ENCODE results near the gene SLAMF9.

DNA sequence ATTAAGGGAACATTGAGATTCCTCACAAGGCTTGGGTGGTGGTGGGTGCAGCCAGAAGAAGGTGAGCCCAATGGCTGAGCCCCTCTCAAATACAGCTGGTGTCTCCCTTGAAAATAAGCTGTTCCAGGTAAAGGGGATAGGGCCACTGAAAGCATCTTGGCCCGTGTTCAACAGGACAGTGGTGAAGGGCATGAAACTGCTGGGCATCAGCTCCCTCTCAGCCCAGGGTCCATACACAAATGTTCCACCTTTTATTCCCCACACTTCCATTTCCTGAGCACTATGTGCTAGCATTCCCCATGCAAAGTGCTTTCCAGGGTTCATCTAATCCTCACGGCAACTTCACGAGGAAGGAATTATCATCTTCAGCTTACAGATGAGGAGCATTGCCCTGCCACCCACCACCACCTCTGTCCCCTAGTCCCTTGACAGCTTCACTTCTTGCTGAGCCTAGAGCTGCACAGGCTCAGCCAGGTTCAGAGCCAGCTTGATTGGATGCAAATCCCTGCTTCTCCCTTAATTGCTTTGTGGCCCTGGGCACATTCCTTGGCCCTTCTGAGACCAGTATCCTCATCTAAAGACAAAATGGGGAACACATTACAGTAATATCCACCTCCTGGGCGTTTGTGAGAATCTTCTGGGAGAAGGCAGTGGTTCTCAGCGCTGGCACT, 38.3 kb downstream of the SLAMF9 start:
- TF ChIP-seq, protein P1, sequence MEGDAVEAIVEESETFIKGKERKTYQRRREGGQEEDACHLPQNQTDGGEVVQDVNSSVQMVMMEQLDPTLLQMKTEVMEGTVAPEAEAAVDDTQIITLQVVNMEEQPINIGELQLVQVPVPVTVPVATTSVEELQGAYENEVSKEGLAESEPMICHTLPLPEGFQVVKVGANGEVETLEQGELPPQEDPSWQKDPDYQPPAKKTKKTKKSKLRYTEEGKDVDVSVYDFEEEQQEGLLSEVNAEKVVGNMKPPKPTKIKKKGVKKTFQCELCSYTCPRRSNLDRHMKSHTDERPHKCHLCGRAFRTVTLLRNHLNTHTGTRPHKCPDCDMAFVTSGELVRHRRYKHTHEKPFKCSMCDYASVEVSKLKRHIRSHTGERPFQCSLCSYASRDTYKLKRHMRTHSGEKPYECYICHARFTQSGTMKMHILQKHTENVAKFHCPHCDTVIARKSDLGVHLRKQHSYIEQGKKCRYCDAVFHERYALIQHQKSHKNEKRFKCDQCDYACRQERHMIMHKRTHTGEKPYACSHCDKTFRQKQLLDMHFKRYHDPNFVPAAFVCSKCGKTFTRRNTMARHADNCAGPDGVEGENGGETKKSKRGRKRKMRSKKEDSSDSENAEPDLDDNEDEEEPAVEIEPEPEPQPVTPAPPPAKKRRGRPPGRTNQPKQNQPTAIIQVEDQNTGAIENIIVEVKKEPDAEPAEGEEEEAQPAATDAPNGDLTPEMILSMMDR (IDR thresholded peaks at IDR 0.05) = no peak
- TF ChIP-seq POLR2AphosphoS5 (IDR thresholded peaks at IDR 0.05; ENCODE audit: low read depth, low read length) = no peak
- TF ChIP-seq, protein P2, sequence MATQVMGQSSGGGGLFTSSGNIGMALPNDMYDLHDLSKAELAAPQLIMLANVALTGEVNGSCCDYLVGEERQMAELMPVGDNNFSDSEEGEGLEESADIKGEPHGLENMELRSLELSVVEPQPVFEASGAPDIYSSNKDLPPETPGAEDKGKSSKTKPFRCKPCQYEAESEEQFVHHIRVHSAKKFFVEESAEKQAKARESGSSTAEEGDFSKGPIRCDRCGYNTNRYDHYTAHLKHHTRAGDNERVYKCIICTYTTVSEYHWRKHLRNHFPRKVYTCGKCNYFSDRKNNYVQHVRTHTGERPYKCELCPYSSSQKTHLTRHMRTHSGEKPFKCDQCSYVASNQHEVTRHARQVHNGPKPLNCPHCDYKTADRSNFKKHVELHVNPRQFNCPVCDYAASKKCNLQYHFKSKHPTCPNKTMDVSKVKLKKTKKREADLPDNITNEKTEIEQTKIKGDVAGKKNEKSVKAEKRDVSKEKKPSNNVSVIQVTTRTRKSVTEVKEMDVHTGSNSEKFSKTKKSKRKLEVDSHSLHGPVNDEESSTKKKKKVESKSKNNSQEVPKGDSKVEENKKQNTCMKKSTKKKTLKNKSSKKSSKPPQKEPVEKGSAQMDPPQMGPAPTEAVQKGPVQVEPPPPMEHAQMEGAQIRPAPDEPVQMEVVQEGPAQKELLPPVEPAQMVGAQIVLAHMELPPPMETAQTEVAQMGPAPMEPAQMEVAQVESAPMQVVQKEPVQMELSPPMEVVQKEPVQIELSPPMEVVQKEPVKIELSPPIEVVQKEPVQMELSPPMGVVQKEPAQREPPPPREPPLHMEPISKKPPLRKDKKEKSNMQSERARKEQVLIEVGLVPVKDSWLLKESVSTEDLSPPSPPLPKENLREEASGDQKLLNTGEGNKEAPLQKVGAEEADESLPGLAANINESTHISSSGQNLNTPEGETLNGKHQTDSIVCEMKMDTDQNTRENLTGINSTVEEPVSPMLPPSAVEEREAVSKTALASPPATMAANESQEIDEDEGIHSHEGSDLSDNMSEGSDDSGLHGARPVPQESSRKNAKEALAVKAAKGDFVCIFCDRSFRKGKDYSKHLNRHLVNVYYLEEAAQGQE (IDR thresholded peaks at IDR 0.05; ENCODE audit: insufficient read depth in 1 of 2, low read depth in 2 of 2, low read length in 1 of 2) = no peak
- no peak for TF ChIP-seq SIN3A (IDR thresholded peaks at IDR 0.05; ENCODE audit: borderline replicate concordance, insufficient read depth, low read depth, low read length)
- TF ChIP-seq TCF7L2 (IDR thresholded peaks at IDR 0.05; ENCODE audit: low read depth, low read length) = no peak
